H9 (cell line): ENCODE data around the gene HIKESHI. TPM values are rescaled to one million over a fixed set of nuclear protein-coding genes. Genes with fewer than 3 reads are reported as not detected.

Source experiments
- DNase-seq: peaks from one replicate; pipeline ENCODE4 v3.0.0-alpha.2; 2017
- H2AFZ ChIP-seq: one replicate; pipeline ENCODE4 v1.6.1; 2013; ENCODE audit warnings: mild to moderate bottlenecking, low read length, control low read depth, moderate library complexity
- H2AK5ac ChIP-seq: 2 replicates; pipeline ENCODE4 v1.6.1; 2013; ENCODE audit warnings: low read length, control low read depth, mixed read lengths; ENCODE audit not compliant: insufficient read length
- H2BK120ac ChIP-seq: one replicate; pipeline ENCODE4 v1.6.1; 2013; ENCODE audit warnings: low read depth, mild to moderate bottlenecking, low read length, control low read depth, inconsistent platforms; ENCODE audit not compliant: poor library complexity, severe bottlenecking
- H2BK12ac ChIP-seq: 2 replicates; pipeline ENCODE4 v1.6.1; 2013; ENCODE audit warnings: low read length, control low read depth, mixed read lengths, low read depth; ENCODE audit not compliant: insufficient read length
- H2BK15ac ChIP-seq: 2 replicates; pipeline ENCODE4 v1.6.1; 2013; ENCODE audit warnings: low read depth, low read length, control low read depth
- H2BK20ac ChIP-seq: one replicate; pipeline ENCODE4 v1.6.1; 2013; ENCODE audit warnings: low read depth, mild to moderate bottlenecking, low read length, control low read depth, inconsistent platforms; ENCODE audit not compliant: poor library complexity, severe bottlenecking
- H2BK5ac ChIP-seq: 2 replicates; pipeline ENCODE4 v1.6.1; 2013; ENCODE audit warnings: low read length, control low read depth, mixed read lengths; ENCODE audit not compliant: insufficient read length
- H3K14ac ChIP-seq: 2 replicates; pipeline ENCODE4 v1.6.1; 2013; ENCODE audit warnings: low read length, control low read depth; ENCODE audit not compliant: insufficient read depth
- H3K18ac ChIP-seq: 2 replicates; pipeline ENCODE4 v1.6.1; 2013; ENCODE audit warnings: low read depth, mild to moderate bottlenecking, mixed read lengths, low read length, control low read depth; ENCODE audit not compliant: insufficient read length
- H3K23ac ChIP-seq: 2 replicates; pipeline ENCODE4 v1.6.1; 2013; ENCODE audit warnings: low read length, control low read depth, mixed read lengths, low read depth; ENCODE audit not compliant: insufficient read length
- H3K23me2 ChIP-seq: 2 replicates; pipeline ENCODE4 v1.6.1; 2013; ENCODE audit warnings: low read depth, mild to moderate bottlenecking, mixed read lengths, low read length, control low read depth; ENCODE audit not compliant: insufficient read length, poor library complexity, severe bottlenecking
- H3K27ac ChIP-seq: 2 replicates; pipeline ENCODE4 v1.5.1; 2013; ENCODE audit warnings: low read length, control low read depth, mixed read lengths, low read depth; ENCODE audit not compliant: insufficient read length
- H3K27me3 ChIP-seq: 2 replicates; pipeline ENCODE4 v1.6.1; 2013; ENCODE audit warnings: low read length, control low read depth, inconsistent platforms; ENCODE audit not compliant: insufficient read depth
- H3K4ac ChIP-seq: 2 replicates; pipeline ENCODE4 v1.6.1; 2013; ENCODE audit warnings: low read depth, mild to moderate bottlenecking, control low read depth, inconsistent platforms, low read length, moderate library complexity
- H3K4me1 ChIP-seq: 2 replicates; pipeline ENCODE4 v1.6.1; 2013; ENCODE audit warnings: low read length, control low read depth, inconsistent platforms; ENCODE audit not compliant: insufficient read depth
- H3K4me2 ChIP-seq: 2 replicates; pipeline ENCODE4 v1.6.1; 2013; ENCODE audit warnings: low read length, control low read depth, mixed read lengths; ENCODE audit not compliant: insufficient read length, insufficient read depth
- H3K56ac ChIP-seq: 2 replicates; pipeline ENCODE4 v1.6.1; 2013; ENCODE audit warnings: low read depth, mild to moderate bottlenecking, mixed read lengths, low read length, control low read depth; ENCODE audit not compliant: insufficient read length
- H3K79me1 ChIP-seq: 2 replicates; pipeline ENCODE4 v1.6.1; 2013; ENCODE audit warnings: low read depth, mild to moderate bottlenecking, moderate library complexity, low read length, control low read depth, inconsistent platforms; ENCODE audit not compliant: insufficient read depth, poor library complexity, severe bottlenecking
- H3K79me2 ChIP-seq: 2 replicates; pipeline ENCODE4 v1.6.1; 2013; ENCODE audit warnings: low read length, control low read depth, inconsistent platforms; ENCODE audit not compliant: insufficient read depth
- H3K9ac ChIP-seq: 2 replicates; pipeline ENCODE4 v1.6.1; 2013; ENCODE audit warnings: low read length, control low read depth, mixed read lengths; ENCODE audit not compliant: insufficient read length; ENCODE audit errors: extremely low read depth
- H3K9me3 ChIP-seq: one replicate; pipeline ENCODE4 v1.6.1; 2013; ENCODE audit warnings: low read depth, low read length, inconsistent platforms; ENCODE audit not compliant: control insufficient read depth
- H3T11ph ChIP-seq: one replicate; pipeline ENCODE4 v1.6.1; 2013; ENCODE audit warnings: mild to moderate bottlenecking, low read length, control low read depth, inconsistent platforms
- H4K20me1 ChIP-seq: one replicate; pipeline ENCODE4 v1.6.1; 2013; ENCODE audit not compliant: control insufficient read depth, insufficient read length, insufficient read depth
- H4K5ac ChIP-seq: 2 replicates; pipeline ENCODE4 v1.6.1; 2013; ENCODE audit warnings: low read depth, mild to moderate bottlenecking, mixed read lengths, low read length, control low read depth; ENCODE audit not compliant: insufficient read length
- H4K8ac ChIP-seq: replicated peaks from 2 replicates; pipeline ENCODE4 v1.6.1; 2013; ENCODE audit warnings: low read length, control low read depth, mixed read lengths, low read depth; ENCODE audit not compliant: insufficient read length
- H4K91ac ChIP-seq: 2 replicates; pipeline ENCODE4 v1.6.1; 2013; ENCODE audit warnings: low read depth, mild to moderate bottlenecking, moderate library complexity, mixed read lengths, low read length, control low read depth; ENCODE audit not compliant: insufficient read length
- H3K27ac Mint-ChIP-seq, 3 experiments: 2 replicates in 2 of 3; 3 replicates in 1 of 3; pipeline ENCODE4 v1.8.0; 2020 to 2021; ENCODE audit warnings: mixed read lengths in 3 of 3, mild to moderate bottlenecking in 1 of 3, moderate library complexity in 1 of 3
- H3K27me3 Mint-ChIP-seq: 2 replicates; pipeline ENCODE4 v1.8.0; 2021; ENCODE audit warnings: low read depth, mild to moderate bottlenecking, moderate library complexity, mixed read lengths
- H3K36me3 Mint-ChIP-seq, 3 experiments: 2 replicates in 2 of 3; 3 replicates in 1 of 3; pipeline ENCODE4 v1.8.0; 2020 to 2021; ENCODE audit warnings: low read depth in 3 of 3, mixed read lengths in 3 of 3; ENCODE audit not compliant: insufficient read depth in 1 of 3
- H3K4me1 Mint-ChIP-seq, 2 experiments: 2 replicates each; pipeline ENCODE4 v1.8.0; 2020; ENCODE audit warnings: mixed read lengths in 2 of 2
- H3K4me3 Mint-ChIP-seq, 2 experiments: 2 replicates in 1 of 2; 3 replicates in 1 of 2; pipeline ENCODE4 v1.8.0; 2020 to 2021; ENCODE audit warnings: mild to moderate bottlenecking in 2 of 2, mixed read lengths in 2 of 2, moderate library complexity in 1 of 2
- H3K9me3 Mint-ChIP-seq, 2 experiments: 2 replicates in 1 of 2; 3 replicates in 1 of 2; pipeline ENCODE4 v1.8.0; 2020; ENCODE audit warnings: mild to moderate bottlenecking in 2 of 2, mixed read lengths in 2 of 2, moderate library complexity in 1 of 2
- WGBS: extraction: QIAGEN DNeasy Blood & Tissue Kit; methylation state at CpG from one replicate; pipeline ENCODE4 v1.1.7; 2013; ENCODE audit warnings: missing lambda C conversion rate, low lambda C conversion rate, mixed read lengths; ENCODE audit not compliant: insufficient read length; ENCODE audit errors: extremely low coverage; 5-methylcytosine and 5-hydroxymethylcytosine counted together
- total RNA-seq: library from RNA; stranded (reverse); gene quantifications from 2 replicates; pipeline ENCODE4 v1.2.1, GENCODE V29; 2021
- TF ChIP-seq, protein P1 (sequence below): fragments of 200-600 bp; sonication (generic); conservative IDR thresholded peaks from 3 replicates; pipeline ENCODE4 v1.8.0; 2021; ENCODE audit warnings: antibody characterized with exemption, mild to moderate bottlenecking

The HIKESHI gene
- total RNA-seq, 1 experiment from 2014 or later, result 54.1 TPM

DNA sequence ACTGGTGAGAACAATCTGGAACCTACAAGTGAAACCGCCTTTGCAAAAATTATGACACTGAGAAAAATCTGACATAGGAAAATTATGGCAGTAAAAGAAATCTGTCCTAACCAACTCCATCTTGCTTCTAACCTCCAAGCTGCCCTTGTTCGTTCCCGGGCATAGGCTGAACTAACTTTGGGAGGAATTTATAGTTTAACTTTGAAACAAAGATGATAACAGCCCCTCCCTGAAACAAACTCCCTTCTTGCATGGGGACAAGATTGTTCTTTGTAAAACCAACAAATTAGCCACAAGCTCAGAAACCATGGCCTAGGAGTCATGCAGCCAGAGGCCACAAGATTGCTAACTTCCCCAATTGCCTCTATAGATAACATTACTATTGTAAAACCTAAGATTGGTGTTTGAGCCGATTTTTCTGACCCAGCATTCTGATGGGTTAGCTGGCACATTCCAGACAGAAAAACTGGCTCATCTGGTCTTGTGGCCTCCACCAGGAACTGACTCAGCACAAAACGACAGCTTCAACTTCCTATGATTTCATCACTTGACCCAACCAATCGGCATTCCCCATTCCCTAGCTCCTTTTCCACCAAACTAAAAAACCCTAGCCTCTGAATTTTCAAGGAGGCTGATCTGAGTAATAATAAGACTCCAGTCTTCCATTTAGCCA, 69.0 kb downstream of the HIKESHI start:
- peaks cover 8 to 13% of the 10 kb centered on the region in 2 experiments for H3K4me1 Mint-ChIP-seq
- H4K5ac ChIP-seq, result no peak overlapping the region
- H4K8ac ChIP-seq, result no peak overlapping the region
- H3K4me2 ChIP-seq, result no peak overlapping the region
- no peaks in the 10 kb centered on the region for H3K79me1 ChIP-seq
- no peak overlapping the region for H2BK120ac ChIP-seq
- H3K27ac Mint-ChIP-seq, result no peak overlapping the region
- no CpG with 5 or more reads among the region's 6 CpGs for WGBS
- H3K27me3 ChIP-seq, result no peaks in the 10 kb centered on the region
- no peak overlapping the region for H2BK5ac ChIP-seq
- no peak overlapping the region for H3K56ac ChIP-seq
- no peak overlapping the region for H3K9ac ChIP-seq
- no peak overlapping the region for H3T11ph ChIP-seq
- no peaks in the 10 kb centered on the region for H3K4me1 ChIP-seq
- DNase-seq, result no peak
- no peak overlapping the region for H2BK12ac ChIP-seq
- H2BK15ac ChIP-seq, result no peak overlapping the region
- no peak overlapping the region for H2AFZ ChIP-seq
- H4K91ac ChIP-seq, result no peak overlapping the region
- TF ChIP-seq, protein P1, sequence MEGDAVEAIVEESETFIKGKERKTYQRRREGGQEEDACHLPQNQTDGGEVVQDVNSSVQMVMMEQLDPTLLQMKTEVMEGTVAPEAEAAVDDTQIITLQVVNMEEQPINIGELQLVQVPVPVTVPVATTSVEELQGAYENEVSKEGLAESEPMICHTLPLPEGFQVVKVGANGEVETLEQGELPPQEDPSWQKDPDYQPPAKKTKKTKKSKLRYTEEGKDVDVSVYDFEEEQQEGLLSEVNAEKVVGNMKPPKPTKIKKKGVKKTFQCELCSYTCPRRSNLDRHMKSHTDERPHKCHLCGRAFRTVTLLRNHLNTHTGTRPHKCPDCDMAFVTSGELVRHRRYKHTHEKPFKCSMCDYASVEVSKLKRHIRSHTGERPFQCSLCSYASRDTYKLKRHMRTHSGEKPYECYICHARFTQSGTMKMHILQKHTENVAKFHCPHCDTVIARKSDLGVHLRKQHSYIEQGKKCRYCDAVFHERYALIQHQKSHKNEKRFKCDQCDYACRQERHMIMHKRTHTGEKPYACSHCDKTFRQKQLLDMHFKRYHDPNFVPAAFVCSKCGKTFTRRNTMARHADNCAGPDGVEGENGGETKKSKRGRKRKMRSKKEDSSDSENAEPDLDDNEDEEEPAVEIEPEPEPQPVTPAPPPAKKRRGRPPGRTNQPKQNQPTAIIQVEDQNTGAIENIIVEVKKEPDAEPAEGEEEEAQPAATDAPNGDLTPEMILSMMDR, result no peak
- peaks cover 0 to 8% of the 10 kb centered on the region in 2 experiments; a peak in 2 of 5 replicates for H3K9me3 Mint-ChIP-seq
- H3K4me3 Mint-ChIP-seq, result no peak overlapping the region
- H3K14ac ChIP-seq, result no peak overlapping the region
- H3K79me2 ChIP-seq, result no peaks in the 10 kb centered on the region
- no peak overlapping the region for H2AK5ac ChIP-seq
- H3K36me3 Mint-ChIP-seq, result peaks cover 0 to 8% (median 8%) of the 10 kb centered on the region in 3 experiments; a peak in 3 of 7 replicates
- no peak overlapping the region for H3K23ac ChIP-seq
- H3K27me3 Mint-ChIP-seq, result no peaks in the 10 kb centered on the region
- H3K18ac ChIP-seq, result no peak overlapping the region
- no peak overlapping the region for H2BK20ac ChIP-seq
- no peaks in the 10 kb centered on the region for H3K9me3 ChIP-seq
- no peaks in the 10 kb centered on the region for H3K23me2 ChIP-seq
- H3K27ac ChIP-seq, result no peak overlapping the region
- H4K20me1 ChIP-seq, result no peaks in the 10 kb centered on the region
- no peak overlapping the region for H3K4ac ChIP-seq
